SJSA1 (cell line): ENCODE results near the gene SYT8. TPM values are rescaled to one million over a fixed set of nuclear protein-coding genes. Genes with fewer than 3 reads are reported as not detected.
"Not testable (repeated sequence)": the region's sequence is repeated elsewhere in the genome, so short reads cannot be mapped to it uniquely, and the experiment has no call there.

Source experiments
- DNase-seq, 2 experiments: peaks; one replicate each; pipeline ENCODE4 v3.0.0-alpha.2; 2015 to 2020; ENCODE audit warnings: low spot score in 2 of 2, low read depth in 1 of 2
- H3K27ac ChIP-seq: fragments of 250-450 bp; sonication (Bioruptor Pico); 2 replicates; pipeline ENCODE4 v1.5.1; 2020; ENCODE audit warnings: mild to moderate bottlenecking, moderate library complexity
- H3K27me3 ChIP-seq: fragments of 250-450 bp; sonication (Bioruptor Pico); replicated peaks from 2 replicates; pipeline ENCODE4 v1.5.1; 2020; ENCODE audit warnings: mild to moderate bottlenecking, moderate library complexity
- H3K36me3 ChIP-seq: fragments of 250-450 bp; sonication (Bioruptor Pico); 2 replicates; pipeline ENCODE4 v1.5.1; 2020; ENCODE audit warnings: mild to moderate bottlenecking
- H3K4me1 ChIP-seq: fragments of 250-450 bp; sonication (Bioruptor Pico); replicated peaks from 2 replicates; pipeline ENCODE4 v1.6.1; 2021; ENCODE audit warnings: mild to moderate bottlenecking
- H3K4me3 ChIP-seq: fragments of 250-450 bp; sonication (Bioruptor Pico); 2 replicates; pipeline ENCODE4 v1.5.1; 2020; ENCODE audit warnings: mild to moderate bottlenecking
- H3K9me3 ChIP-seq: fragments of 250-450 bp; sonication (Bioruptor Pico); replicated peaks from 2 replicates; pipeline ENCODE4 v1.5.1; 2020; ENCODE audit warnings: mild to moderate bottlenecking
- total RNA-seq: library from RNA; depleted of rRNA; stranded (reverse); fragments of >200 nt; shearing (Covaris generic); gene quantifications from 2 replicates; pipeline ENCODE4 v1.2.3, GENCODE V29; 2014

The SYT8 gene
- total RNA-seq, 1 experiment from 2014 or later: not detected

- H3K36me3 ChIP-seq: no peaks in the 10 kb centered on the region
- H3K9me3 ChIP-seq: no peaks in the 10 kb centered on the region
- no peaks in the 10 kb centered on the region for H3K27me3 ChIP-seq
- no peak overlapping the region for H3K4me3 ChIP-seq
- H3K27ac ChIP-seq: no peak overlapping the region
- H3K4me1 ChIP-seq: no peaks in the 10 kb centered on the region
- no peak for DNase-seq
Measured at GRCh38 chr11:1810761-1811160, 24.0 kb upstream of the SYT8 start.

- Histone ChIP-seq H3K9me3 (no peaks in the 10 kb centered on the region), H3K4me1 (no peaks in the 10 kb centered on the region), H3K27ac (no peak overlapping the region), H3K4me3 (no peak overlapping the region), H3K36me3 (no peaks in the 10 kb centered on the region), H3K27me3 (no peaks in the 10 kb centered on the region)
- DNase-seq: no peak
Measured at GRCh38 chr11:1812274-1812673, 22.5 kb upstream of the SYT8 start.

GRCh38 chr11:1812801-1813200, 22.0 kb upstream of the SYT8 start:
- Histone ChIP-seq H3K36me3 (no peaks in the 10 kb centered on the region), H3K4me3 (no peak overlapping the region), H3K4me1 (no peaks in the 10 kb centered on the region; the same call in 1 of the 2 replicates), H3K9me3 (no peaks in the 10 kb centered on the region), H3K27me3 (no peaks in the 10 kb centered on the region; the same call in 1 of the 2 replicates), H3K27ac (no peak overlapping the region)
- DNase-seq: no peak

GRCh38 chr11:1813356-1813755, 21.4 kb upstream of the SYT8 start:
- H3K27ac ChIP-seq, DNase-seq, H3K27me3 ChIP-seq, H3K36me3 ChIP-seq, H3K4me1 ChIP-seq, H3K9me3 ChIP-seq, H3K4me3 ChIP-seq: not testable (repeated sequence)

GRCh38 chr11:1814691-1815090, 20.1 kb upstream of the SYT8 start:
- no peaks in the 10 kb centered on the region; the same call in 1 of the 2 replicates for H3K4me1 ChIP-seq
- H3K36me3 ChIP-seq: no peaks in the 10 kb centered on the region
- H3K4me3 ChIP-seq: no peak overlapping the region
- H3K27me3 ChIP-seq: no peaks in the 10 kb centered on the region; the same call in 1 of the 2 replicates
- H3K9me3 ChIP-seq: peaks cover 3% of the 10 kb centered on the region; the same call in 1 of the 2 replicates
- no peak overlapping the region for H3K27ac ChIP-seq
- DNase-seq: no peak

- Histone ChIP-seq H3K36me3 (no peaks in the 10 kb centered on the region), H3K9me3 (peaks cover 3% of the 10 kb centered on the region; the same call in 1 of the 2 replicates), H3K4me3 (no peak overlapping the region), H3K27ac (no peak overlapping the region), H3K4me1 (peaks cover 5% of the 10 kb centered on the region), H3K27me3 (no peaks in the 10 kb centered on the region; the same call in 1 of the 2 replicates)
- no peak for DNase-seq
Measured at GRCh38 chr11:1815311-1815710, 19.5 kb upstream of the SYT8 start.

GRCh38 chr11:1815751-1816150, 19.0 kb upstream of the SYT8 start:
- H3K27me3 ChIP-seq: no peaks in the 10 kb centered on the region; the same call in 1 of the 2 replicates
- no peak for DNase-seq
- H3K4me1 ChIP-seq: peaks cover 10% of the 10 kb centered on the region
- no peaks in the 10 kb centered on the region for H3K36me3 ChIP-seq
- no peak overlapping the region for H3K27ac ChIP-seq
- no peak overlapping the region for H3K4me3 ChIP-seq
- peaks cover 3% of the 10 kb centered on the region; the same call in 1 of the 2 replicates for H3K9me3 ChIP-seq

GRCh38 chr11:1817000-1817399, 17.8 kb upstream of the SYT8 start:
- H3K27ac ChIP-seq: no peak overlapping the region
- H3K4me3 ChIP-seq: no peak overlapping the region
- H3K9me3 ChIP-seq: peaks cover 3% of the 10 kb centered on the region; the same call in 1 of the 2 replicates
- no peak for DNase-seq
- H3K36me3 ChIP-seq: no peaks in the 10 kb centered on the region
- peaks cover 17% of the 10 kb centered on the region for H3K4me1 ChIP-seq
- H3K27me3 ChIP-seq: no peaks in the 10 kb centered on the region; the same call in 1 of the 2 replicates

- H3K9me3 ChIP-seq: peaks cover 3% of the 10 kb centered on the region; the same call in 1 of the 2 replicates
- peaks cover 17% of the 10 kb centered on the region for H3K4me1 ChIP-seq
- no peaks in the 10 kb centered on the region; the same call in 1 of the 2 replicates for H3K27me3 ChIP-seq
- H3K4me3 ChIP-seq: no peak overlapping the region
- no peak for DNase-seq
- no peak overlapping the region for H3K27ac ChIP-seq
- no peaks in the 10 kb centered on the region for H3K36me3 ChIP-seq
Measured at GRCh38 chr11:1817511-1817910, 17.3 kb upstream of the SYT8 start.

- Histone ChIP-seq H3K9me3 (peaks cover 3% of the 10 kb centered on the region; the same call in 1 of the 2 replicates), H3K27me3 (no peaks in the 10 kb centered on the region; the same call in 1 of the 2 replicates), H3K4me3 (no peak overlapping the region), H3K27ac (no peak overlapping the region), H3K4me1 (peaks cover 17% of the 10 kb centered on the region), H3K36me3 (no peaks in the 10 kb centered on the region)
- no peak for DNase-seq
Measured at GRCh38 chr11:1819074-1819473, 15.7 kb upstream of the SYT8 start.

- peaks cover 3% of the 10 kb centered on the region; the same call in 1 of the 2 replicates for H3K9me3 ChIP-seq
- H3K27me3 ChIP-seq: no peaks in the 10 kb centered on the region; the same call in 1 of the 2 replicates
- no peak overlapping the region for H3K4me3 ChIP-seq
- no peaks in the 10 kb centered on the region for H3K36me3 ChIP-seq
- peak in 1 of 2 experiments; percentile 43 for DNase-seq
- peaks cover 18% of the 10 kb centered on the region for H3K4me1 ChIP-seq
- H3K27ac ChIP-seq: no peak overlapping the region
Measured at GRCh38 chr11:1820463-1821325, 14.1 kb upstream of the SYT8 start.

GRCh38 chr11:1821562-1821961, 13.2 kb upstream of the SYT8 start:
- DNase-seq: no peak
- H3K4me1 ChIP-seq: peaks cover 26% of the 10 kb centered on the region
- H3K27me3 ChIP-seq: no peaks in the 10 kb centered on the region; the same call in 1 of the 2 replicates
- no peak overlapping the region for H3K27ac ChIP-seq
- H3K36me3 ChIP-seq: no peaks in the 10 kb centered on the region
- H3K9me3 ChIP-seq: peaks cover 3% of the 10 kb centered on the region; the same call in 1 of the 2 replicates
- no peak overlapping the region for H3K4me3 ChIP-seq

- no peak for DNase-seq
- no peaks in the 10 kb centered on the region; the same call in 1 of the 2 replicates for H3K27me3 ChIP-seq
- H3K4me1 ChIP-seq: peaks cover 39% of the 10 kb centered on the region
- no peak overlapping the region for H3K27ac ChIP-seq
- peaks cover 3% of the 10 kb centered on the region; the same call in 1 of the 2 replicates for H3K9me3 ChIP-seq
- H3K4me3 ChIP-seq: no peak overlapping the region
- no peaks in the 10 kb centered on the region for H3K36me3 ChIP-seq
Measured at GRCh38 chr11:1822648-1823375, 12.0 kb upstream of the SYT8 start.
